NK-92 (cell line): ENCODE measurements around the gene SLC7A7.
"Not testable (repeated sequence)": the region's sequence is repeated elsewhere in the genome, so short reads cannot be mapped to it uniquely, and the experiment has no call there.

Source experiments
- DNase-seq: peaks from one replicate; lab custom pipeline; 2025; ENCODE audit not compliant: unreplicated experiment; lab: John Stamatoyannopoulos, UW

SLC7A7 gene

DNA sequence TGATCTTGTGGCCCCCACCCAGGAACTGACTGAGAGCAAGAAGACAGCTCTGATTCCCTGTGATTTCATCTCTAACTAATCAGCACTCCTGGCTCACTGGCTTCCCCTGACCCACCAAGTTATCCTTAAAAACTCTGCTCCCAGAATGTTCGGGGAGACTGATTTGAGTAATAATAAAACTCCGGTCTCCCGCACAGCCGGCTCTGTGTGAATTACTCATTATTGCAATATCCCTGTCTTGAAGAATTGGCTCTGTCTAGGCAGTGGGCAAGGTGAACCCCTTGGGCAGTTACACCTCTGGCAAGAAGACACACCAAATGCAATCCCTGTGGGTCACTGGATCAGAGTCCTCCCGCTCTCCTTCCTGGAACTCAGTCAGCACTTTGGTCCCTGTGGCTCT lies 21.3 kb downstream of the SLC7A7 start:
- DNase-seq: no peak

DNA sequence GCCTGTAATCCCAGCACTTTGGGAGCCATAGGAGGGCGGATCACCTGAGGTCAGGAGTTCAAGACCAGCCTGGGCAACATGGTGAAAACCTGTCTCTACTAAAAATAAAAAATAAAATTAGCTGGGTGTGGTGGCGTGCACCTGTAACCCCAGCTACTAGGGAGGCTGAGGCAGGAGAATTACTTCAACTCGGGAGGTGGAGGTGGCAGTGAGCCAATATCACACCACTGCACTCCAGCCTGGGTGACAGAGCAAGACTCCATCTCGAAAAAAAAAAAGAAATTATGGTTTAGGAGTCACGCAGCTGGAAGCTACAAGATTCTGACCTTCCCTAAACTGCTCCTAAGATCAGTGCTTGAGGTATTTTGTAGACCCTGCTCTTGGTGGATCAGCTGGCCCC lies 21.7 kb downstream of the SLC7A7 start:
- DNase-seq: not testable (repeated sequence)

DNA sequence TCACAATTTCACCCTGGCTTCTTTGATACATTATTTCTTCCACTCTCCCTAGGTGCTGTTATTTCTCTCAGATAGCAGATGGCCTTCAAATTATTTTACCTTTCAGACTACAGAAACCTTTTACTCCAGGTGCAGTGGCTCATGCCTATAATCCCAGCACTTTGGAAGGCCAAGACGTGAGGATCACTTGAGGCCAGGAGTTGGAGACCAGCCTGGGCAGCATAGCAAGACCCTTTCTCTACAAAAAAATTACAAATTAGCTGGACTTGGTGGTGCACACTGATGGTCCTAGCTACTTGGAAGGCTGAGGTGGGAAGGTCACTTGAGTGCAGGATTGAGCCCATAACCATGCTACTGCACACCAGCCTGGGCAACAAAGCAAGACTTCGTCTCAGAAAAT lies 23.1 kb downstream of the SLC7A7 start:
- DNase-seq: no peak

DNA sequence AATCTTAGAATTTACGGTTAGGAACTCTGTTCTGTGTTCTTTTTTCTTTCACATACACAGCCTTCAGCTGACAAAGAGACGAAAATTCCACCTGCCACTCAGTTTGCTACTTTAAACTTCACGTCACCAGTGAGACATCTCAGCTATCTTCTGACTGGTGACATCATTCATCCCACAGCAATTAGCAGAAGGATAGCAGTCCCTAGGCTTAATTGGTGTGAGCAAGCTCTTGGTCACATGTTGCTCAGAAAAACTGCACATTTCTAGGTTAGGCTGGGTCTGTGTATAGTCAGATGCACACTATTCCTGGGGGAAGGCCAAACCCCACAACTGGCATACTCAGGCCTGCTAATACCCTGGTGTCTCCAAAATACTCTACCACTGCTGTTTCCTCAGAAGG lies 23.9 kb downstream of the SLC7A7 start:
- DNase-seq: no peak

DNA sequence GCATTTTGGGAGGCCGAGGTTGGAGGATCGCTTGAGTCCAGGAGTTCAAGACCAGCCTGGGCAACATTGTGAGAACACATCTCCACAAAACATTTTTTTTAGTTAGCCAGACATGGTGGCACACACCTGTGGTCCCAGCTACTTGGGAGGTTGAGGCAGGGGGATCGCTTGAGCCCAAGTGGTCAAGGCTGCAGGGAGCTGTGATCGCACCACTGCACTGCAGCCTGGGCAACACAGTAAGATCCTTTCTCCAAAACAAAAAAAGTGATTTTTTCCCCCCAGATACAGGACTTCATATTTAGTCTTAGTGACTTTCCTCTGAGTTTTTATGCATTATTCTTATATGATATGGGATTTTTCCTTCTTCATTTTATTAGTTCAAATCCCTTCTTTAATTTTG lies 28.6 kb downstream of the SLC7A7 start:
- DNase-seq: no peak

DNA sequence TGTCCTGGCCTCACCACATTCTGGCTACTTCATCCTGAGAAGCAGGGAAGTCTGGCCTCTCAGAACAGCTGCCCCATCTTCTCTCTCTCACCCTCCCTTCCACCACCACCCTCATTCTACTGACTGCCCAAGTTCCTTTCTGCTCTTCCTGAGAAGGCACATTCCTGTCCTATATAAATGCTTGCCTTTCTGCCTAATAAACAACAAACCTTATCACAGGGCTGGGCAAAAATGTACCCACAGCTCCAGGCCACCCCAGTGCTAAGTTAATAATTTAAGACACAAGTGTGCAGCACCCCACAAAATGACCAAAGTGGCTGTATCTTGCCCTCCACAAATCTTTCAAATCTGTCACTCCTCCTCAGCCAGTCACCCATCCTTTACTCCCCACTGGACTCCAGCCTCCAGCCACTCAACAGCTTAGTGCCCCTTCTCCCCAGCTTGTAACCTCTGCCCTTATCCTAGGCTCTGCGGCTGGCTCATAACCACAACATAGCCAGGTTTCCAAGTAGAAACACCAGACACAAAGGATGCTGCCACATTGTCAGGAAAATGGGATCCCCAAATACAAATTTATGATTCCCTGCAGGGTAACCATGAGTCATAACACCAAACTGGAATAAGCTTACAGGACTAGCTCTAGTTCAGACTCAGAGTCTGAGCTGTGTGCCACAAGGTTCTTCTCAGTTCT lies 33.8 kb downstream of the SLC7A7 start:
- DNase-seq: no peak

DNA sequence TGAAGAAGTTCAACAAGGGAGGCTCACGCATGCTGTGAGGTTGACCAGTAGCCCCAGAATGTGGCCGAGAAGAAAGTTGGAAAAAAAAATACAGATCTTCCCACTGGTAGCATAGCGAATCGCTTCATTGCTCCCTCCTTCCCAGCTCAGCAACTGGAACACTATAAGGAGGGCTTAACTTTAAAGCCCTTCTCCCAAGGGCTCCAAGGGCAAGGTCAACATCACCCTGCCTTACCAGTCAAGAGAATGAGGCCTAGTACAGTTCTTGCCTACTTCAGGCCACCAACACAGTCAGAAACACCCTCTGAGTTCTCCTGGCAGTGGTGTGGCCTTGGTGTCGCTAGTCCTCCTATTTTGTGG lies 34.3 kb downstream of the SLC7A7 start:
- no peak for DNase-seq

DNA sequence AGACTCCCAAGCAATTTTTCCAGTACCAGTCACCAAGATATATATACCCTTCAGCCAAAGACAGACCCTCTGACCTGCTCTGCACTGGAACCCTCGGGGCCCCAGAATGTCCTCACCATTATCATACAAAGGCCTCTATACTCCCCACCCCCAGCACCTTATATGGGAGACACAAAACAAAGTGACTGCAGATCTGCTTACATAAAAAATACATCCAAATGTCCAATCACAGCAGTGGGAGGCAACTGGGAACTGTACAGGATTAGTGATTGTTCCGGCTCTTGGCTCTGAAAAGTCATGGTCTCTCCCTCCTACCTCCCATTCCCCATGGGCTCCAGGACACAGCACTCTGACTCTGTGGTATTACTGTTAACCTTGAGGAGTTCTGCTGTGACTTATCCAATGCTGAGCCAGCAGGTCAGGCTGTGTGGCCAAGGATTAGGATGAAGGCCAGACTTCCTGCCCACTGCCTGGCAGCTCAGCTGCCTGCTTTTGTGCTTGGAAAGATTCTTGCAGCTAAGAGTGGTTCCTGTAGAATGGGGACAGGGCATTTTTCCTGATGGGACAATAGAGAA lies 35.0 kb downstream of the SLC7A7 start:
- no peak for DNase-seq

DNA sequence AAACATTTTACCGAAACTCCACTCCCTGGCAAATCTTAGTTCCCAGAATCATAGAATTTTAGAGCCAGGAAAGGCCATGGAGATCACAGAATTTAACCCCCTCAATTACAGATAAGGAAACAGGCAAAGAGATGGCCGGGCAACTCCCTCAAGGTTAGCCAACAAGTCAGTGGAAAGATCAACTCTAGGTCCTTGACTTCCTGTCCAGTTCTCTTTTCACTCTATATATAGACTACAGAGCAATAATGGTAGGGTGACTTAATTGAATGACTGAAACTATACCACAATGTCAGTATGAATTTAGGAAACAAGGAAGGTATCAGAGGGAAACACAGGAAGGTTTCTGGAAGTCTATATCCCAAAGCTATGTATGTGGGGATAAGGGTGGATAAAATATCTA lies 37.2 kb downstream of the SLC7A7 start:
- DNase-seq: no peak

DNA sequence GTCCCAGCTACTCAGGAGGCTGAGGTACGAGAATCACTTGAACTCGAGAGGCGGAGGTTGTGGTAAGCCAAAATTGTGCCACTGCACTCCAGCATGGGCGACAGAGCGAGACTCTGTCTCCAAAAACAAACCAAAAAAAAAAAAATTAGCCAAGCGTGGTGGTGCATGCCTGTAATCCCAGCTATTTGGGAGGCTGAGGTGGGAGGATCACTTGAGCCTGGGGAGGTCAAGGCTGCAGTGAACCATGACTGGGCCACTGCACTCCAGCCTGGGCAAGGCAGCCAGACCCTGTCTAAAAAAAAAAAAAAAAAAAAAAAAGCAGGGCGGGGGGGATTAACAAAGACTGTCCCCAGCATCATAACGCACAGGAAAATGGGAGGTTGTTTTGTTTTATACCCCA lies 38.4 kb downstream of the SLC7A7 start:
- not testable (repeated sequence) for DNase-seq

DNA sequence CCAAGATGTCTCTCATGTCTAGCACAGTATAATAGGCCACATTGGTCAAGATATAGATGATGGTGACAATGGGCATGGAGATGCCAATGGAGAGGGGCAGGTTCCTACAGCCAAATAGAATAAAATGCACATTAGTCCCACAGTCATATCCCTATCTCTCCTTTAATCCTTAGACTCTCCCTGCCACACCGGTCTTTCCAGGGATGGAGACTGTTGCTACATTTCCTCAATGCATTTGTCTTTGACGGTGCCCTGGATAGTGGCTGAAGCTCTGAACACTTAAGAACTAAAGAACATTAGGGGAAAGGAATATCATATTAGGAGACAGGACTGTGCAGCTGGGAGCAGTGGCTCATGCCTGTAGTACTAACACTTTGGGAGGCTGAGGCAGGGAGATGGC lies 39.0 kb downstream of the SLC7A7 start:
- DNase-seq: no peak

DNA sequence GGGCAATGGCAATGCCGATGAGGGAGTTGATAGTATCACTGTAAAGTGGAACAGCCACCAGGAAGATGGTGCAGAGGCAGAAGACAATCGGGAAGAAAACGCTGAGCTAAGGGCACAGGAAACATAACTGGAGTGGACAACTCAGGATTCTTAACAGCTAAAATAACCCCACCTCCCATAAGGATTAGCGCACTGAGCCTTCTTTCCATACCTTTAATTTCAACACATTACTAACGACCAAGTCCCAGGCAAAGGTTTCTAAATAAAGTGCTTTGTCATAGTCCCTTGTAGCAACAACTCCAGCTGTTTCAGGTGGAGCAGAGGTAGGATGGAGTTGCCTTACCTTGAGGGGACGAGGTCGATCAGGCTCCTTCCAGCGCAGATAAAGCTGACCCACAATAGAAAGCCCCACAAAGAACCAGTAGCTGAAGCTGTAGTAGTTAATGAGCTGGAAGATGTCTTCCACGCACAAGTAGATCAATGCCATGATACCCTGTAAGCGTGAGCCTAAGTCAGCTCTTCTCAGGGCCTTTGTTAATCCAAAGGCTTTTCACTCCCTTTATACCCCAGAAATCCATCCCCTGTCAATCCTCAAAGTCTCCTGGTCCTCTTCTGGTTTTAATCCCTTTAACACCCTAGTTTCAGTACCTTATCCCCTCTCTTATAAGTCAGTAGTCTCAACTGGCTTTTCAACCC lies 41.1 kb downstream of the SLC7A7 start:
- no peak for DNase-seq

DNA sequence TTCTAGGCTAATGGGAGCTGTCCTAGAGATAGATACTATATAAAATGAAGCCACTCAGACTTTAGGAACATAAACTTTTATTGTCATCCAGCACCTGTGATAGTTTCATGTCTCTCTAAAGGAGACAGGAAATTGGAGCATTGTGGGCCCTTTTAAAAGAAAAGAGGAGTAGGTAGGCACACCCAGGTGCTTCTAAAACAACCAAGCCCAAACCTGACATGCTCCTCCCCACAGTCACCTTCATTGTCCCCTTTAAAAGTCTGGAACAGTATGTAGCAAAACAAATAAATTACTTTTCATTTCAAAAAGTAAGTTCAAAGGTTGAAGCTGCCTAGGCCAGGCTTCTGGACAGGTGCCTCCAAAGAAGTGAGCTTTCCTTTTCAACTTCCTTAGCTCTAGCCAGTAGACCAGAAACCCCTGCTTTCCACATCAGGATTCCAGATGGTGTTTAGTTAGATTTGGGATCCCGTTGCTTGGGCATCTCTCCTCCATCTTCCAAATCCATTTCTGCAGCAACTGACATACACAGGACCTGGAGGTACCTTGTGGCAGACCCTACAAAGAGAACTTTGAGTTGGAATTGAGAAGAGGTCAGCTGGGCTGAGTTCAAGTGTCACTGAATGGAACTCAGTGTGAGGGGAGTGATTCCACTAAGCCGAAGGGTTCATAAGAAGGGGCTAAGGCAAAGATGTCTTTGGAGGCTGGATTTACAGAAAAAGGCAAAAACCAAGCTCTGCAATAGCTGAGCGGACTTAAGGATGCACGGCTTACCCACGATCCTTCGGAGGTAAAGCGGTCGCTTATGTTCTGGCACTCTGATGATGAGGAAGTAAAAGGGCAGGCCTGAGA lies 41.8 kb downstream of the SLC7A7 start:
- no peak for DNase-seq

DNA sequence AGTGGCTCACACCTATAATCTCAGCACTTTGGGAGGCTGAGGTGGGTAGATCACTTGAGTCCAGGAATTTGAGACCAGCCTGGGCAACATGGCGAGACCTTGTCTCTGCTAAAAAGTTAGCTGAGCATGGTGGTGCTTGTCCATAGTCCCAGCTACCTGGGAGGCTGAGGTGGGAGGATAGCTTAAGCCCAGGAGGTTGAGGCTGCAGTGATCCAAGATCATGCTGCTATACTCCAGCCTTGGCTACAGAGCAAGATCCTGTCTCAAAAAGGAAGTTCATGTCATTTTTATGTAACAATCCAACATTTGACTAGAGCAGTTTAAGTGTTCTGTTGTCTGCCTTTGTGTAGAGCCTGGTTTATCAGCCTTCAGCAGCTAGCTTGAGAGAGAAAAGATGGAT lies 42.5 kb downstream of the SLC7A7 start:
- no peak for DNase-seq

DNA sequence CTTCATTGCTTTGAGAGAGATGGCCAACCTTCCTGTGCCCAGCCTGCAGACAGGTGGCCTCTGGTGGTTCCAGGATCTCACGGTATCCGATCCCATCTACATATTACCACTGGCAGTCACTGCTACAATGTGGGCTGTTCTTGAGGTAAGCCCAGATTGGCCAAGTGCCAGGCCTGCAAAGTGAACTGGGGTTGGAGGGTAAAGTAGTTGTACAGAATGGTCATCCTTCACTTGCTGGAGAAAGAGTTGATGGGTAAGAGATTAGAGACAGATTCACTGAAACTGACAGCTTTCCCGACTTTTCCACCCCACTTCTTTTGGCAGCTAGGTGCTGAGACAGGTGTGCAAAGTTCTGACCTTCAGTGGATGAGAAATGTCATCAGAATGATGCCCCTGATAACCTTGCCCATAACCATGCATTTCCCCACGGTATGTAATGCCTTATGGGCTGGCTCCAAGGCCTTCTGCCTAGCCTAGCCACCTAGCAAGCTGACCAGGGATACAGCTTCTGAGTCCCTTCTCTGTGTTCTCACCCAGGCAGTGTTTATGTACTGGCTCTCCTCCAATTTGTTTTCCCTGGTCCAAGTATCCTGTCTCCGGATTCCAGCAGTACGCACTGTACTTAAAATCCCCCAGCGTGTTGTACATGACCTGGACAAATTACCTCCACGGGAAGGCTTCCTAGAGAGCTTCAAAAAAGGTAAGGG lies 44.6 kb downstream of the SLC7A7 start:
- DNase-seq: no peak

DNA sequence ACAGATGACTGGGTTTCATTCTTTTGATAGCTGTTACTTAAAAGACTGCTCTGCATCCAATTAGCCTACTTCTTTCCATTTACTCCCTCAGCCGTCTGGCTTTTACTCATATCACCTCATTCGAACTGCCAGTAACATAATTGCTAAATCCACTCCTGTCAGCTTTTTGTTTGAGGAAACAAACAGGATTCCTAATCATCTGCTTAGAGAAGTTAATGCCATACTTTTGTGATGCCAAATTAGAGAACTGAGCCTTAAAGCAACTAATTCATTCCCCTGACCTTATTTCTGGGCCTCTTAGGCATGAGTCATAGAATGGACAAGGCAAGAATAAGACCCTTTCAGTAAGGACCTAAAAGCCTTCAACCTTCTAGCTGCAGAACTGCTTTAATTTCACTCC lies 45.9 kb downstream of the SLC7A7 start:
- no peak for DNase-seq

DNA sequence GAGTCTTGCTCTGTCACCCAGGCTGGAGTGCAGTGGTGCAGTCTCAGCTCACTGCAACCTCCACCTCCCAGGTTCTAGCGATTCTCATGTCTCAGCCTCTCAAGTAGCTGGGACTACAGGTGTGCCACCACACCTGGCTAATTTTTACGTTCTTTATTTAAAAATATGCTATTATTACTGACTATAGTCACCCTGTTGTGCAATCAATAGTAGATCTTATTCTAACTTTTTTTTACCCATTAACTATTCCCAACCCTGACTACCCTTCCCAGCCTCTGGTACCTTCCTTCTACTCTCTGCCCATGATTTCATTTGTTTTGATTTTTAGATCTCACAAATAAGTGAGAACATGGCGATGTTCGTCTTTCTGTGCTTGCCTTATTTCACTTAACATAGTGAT lies 46.3 kb downstream of the SLC7A7 start:
- no peak for DNase-seq

DNA sequence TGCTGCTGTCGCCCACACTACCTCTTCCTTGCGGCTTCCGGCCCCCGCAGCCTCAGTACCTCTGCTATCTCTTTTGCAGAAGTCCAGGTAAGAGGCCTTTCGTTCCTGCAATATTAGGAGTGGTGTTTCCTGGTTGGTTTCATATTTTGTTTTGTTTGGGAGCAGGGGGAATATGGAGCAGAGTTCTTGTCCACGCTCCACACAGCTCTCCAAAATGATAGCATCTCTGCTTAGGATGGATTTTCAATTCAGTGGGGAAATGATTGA lies 48.0 kb downstream of the SLC7A7 start:
- no peak for DNase-seq

DNA sequence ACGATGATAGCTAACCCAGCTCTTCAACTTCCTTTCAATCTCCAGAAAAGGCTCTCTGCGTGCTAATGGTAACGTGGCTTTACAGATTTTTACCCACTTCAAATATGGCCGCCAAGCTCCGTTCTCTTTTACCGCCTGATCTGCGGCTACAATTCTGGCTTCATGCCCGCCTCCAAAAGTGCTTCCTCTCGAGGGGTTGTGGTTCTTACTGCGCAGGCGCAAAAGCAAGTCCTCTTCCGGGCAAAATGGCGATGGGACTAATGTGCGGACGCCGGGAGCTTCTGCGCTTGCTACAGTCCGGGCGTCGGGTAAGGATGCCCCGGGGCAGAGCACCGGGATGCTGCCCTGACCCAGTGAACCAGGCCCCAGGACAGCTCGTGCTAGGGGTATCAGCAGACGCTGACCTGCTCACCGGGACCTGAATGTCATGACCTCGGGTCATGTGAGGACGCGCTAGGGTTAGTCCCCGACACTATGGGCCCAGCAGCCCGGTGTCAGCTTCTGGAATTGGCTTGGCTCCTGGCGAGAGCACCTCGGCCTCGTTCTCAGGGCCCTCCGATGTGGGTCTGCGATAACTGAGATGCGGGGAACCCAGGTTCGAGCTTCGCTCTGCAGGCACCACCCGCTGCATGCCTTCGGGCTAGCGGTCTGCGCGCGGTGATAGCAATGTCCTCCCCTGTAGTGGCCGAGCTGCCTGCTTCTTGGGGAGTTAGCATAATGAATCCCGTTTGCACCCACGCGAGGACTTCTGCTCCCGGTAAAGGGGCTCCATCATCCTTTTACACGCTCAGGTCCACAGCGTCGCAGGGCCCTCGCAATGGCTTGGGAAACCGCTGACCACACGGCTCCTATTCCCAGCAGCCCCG lies 48.5 kb downstream of the SLC7A7 start, which contains the start of gene OXA1L:
OXA1L (plus strand) TSS at position 232 of the 866 bp plus-strand sequence; CDS start at position 246, 14 bp downstream.
- peak; percentile 90 for DNase-seq

DNA sequence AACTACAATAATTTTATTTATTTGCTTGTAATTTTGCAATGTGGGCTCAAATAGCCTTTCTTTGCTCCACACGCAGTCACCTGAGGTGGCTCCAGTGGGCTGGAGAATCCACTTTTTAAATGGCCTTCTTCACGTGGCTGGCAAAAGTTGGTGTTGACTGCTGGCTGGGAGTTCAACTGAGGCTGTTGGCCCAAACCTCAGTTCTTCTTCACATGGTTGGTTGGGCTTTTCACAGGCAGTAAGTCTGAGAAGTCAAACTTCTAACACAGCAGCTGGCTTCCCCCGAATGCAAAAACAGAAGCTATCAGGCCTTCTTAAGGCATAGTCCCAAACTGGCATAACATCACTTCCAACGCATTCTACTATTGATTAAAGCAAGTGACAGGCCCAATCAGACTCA lies 50.9 kb downstream of the SLC7A7 start:
- DNase-seq: no peak
